Brain pericyte (primary cell): ENCODE data around the gene LRP8.

Source experiments
- DNase-seq: peaks from one replicate; pipeline ENCODE4 v3.0.0-alpha.2; 2012; ENCODE audit warnings: low read depth, low spot score

The LRP8 gene

DNA sequence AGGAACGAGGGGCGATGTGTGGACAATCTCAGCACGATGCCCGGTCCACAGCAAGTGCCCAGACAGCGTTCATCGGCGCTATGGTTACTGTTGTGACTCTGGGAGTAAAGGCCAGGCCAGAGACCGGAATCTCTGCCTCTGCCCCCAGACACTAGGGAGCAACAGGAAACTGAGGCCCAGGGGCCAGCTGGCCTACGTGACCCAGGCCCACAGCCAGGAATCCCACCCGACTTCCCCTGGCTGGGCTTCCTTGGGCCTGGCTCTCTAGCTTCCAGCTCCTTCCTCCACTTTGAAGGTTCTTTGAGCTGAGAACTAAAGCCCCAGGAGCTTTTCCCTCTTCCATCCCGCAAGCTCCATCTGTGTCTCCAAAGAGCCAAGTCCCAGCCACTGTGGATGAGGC is 4.6 kb downstream of the LRP8 start:
- DNase-seq = no peak

DNA sequence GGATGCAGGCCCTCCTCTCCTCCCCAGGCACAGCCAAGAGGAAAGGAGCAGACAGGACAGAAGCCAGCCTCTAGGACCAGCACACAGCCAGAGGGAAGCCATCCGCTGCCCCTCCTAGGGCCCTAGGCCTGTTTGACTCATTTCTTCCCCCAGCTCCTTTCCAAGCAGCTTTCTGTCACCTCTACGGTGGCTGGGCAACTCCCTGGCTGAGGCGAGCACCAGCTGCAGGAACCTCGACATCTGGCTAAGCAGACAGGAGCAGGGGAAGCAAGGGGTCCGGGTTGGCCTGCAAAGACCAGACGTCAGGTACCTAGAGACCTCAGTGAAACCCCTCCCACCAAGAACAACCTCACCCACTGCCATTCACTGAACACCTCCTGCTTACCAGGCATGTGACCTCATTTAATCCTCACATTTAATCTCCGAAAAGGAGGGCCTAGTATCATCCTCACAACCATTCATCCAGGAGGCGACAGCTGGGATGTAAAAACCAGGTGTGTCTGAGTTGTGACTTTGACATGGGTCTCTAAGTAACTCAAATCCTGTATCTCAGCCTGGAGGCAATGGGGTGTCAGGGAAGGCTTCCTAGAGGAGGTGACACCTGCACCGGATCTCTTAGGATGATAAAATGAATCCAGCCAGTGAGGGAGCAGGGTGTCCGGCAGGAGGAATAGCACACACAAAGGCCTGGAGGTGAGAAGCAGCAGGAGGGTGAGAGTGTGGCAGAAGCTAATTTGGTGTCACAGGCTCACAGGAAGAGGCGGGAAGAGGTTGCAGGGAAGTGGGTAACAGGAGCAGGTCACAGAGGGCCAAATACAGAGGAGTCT is 5.9 kb downstream of the LRP8 start:
- no peak for DNase-seq

DNA sequence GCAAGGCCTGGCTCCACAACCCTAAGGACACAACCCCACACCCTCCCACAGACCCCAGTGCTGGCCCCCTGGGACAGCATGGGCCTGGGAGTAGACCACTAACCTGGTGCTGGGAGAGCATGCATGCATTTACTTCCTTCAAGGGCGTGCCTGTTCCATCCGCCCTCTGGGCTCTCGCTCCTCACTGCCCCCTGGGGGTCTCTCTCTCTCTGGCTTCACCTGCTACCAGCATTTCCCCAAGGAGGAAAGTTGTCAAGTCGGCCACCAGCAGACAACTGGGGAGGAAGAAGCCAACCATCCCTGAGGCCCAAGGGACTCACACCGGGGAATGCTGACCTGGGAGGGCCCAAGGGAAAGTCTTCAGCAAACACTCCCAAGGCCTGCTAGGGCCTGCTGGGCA is 6.5 kb downstream of the LRP8 start:
- no peak for DNase-seq

DNA sequence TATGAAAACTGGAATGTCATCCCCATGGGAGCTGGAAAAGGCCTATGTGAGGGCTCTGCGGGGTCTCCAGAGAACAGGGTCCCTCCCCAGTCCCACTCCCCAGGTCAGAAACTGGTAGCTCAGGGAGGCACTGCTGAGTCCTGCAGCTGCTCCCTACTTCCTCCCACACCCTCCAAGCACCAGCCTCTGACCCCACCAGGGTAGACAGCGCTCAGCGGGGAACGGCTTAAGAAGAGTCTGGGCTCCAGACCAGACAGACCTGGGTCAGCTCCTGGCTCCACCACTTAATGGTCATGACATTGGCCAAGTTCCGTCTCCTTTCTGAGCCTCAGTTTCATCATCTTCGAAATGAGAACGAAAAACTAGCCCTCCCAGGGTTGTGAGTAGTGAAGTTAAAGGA is 7.2 kb downstream of the LRP8 start:
- DNase-seq = no peak

DNA sequence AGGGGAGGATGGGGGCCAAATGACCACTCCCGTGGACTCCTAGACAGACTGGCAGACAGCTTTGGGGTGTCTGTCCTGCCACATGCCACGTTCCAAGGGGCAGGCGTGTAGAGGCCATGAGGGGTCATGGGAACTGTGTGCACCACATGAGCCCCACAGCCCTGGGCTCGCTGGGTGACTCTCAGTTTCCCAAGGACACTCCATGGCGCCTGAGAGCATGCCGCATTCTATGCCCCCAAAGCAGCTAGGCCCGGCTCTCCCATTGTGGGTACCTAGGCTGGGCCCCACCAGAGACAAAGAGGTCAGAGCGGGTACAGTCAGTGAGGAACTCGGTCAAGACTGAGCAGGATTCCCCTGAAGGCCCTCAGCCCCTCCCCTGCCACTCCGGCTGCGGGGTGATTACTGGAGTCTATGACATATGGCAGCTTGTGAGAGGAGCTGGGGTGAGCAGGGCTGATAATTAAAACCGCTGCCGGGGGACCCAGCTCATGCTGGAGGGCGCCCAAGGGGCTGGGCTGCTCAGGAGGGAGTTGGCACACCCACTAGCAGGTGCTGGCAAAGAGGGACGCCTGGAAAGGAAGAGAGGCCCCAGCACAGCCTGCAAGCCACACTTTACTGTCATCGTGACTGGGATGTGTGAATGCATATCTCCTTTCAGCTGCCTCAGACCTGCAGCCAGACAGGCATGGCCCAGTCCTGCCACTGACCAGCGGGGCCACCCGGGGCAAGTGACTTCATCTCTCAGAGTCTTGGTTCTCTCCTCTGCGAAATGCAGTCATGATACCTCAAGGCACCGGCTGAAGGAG is 8.4 kb downstream of the LRP8 start:
- DNase-seq = no peak

DNA sequence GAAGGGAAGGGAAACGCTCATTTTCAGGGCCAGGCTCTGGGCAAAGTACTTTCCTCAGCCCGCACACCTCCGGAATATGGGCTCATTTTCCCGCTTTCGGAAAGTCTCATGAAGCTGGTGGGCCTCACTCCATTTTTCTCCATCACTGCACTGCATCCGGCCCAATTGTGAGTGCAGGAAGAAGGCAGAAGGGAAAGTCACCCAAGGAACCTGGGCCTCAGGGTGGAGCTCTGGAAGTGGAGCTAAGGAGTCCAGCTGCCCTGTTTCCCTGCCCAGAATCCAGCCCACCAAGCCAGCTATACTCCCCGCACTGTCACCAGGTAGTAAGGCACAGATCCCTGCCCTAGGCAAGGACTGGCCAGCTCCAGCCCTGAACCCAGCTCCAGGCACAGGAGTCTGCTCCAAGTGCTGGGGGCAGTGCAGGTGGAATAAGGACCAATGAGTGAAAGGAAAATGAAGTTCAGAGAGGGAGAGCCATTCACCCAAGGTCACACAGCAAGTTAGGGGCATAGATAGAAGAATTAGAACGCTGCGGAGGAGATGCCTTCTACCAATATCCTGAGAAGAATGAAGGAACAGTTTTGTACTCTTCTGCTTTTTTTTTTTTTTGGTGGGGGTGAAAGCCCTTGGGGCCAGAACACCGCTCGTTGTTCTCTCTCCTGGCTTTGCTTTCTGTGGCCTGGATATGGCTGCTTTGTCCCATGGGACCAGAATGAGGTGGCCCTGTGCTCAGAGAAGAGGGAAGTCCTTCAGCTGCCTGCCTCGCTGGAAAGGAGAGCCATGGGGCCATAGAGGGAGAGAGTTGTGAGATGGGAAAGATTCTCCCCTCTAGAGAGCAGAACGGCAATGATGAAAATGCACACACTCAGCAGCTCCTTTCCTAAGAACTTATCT is 10.0 kb downstream of the LRP8 start:
- DNase-seq = no peak

DNA sequence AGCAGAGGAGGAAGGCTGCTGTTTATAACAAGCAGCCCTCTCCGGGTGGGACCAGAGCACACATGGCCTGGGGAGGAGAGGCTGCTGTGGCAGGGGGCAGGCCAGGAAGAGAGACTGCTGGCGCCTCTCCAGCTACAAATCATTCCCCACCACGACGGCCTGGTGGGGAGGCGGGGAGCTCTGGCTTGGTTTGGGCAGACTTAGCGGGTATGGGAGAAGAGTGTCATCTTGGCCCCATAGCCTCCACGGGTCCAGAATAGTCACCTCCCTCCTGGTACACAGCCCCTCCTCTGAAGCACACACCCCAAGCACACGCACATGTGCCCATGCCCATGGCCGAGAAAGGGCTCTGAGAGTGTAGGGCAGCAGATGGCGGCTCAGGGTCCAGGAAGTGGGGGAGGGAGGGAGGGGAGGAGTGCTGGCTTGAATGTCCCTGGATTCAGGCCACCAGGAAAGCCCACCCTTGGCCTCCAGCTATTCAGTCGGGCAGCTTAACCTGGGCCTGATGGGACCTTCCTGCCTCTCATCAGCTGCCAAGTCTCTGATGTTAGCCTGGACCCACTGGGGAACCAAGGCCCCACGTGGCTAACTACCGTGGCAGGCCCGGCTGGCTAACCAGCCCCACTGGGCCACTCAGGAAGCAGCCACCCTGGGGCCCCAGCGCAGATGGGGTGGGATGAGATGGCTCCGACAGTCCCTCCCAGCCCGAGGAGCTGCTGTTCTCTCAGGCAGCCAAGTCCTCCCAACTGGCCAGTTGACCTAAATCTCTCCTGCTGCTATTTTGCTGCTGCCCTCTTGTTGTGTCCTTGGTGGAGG is 10.9 kb downstream of the LRP8 start:
- no peak for DNase-seq

DNA sequence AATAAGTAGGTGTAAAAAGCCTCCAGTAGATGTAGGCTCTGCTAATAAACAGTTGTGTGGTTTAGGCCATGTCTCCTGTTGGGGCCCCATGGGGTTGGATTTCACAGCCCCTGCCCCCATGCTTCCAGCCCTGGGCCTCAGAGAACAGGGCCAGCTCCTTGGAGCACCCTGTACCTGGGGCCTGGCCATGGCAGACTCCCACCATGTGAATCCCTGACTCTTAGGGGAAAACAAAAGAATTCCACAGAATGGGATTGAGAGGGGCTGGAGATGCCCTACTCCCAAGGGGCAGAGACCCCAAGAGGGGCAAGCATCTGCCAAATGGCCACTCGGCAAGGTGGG is 11.5 kb downstream of the LRP8 start:
- DNase-seq = no peak

DNA sequence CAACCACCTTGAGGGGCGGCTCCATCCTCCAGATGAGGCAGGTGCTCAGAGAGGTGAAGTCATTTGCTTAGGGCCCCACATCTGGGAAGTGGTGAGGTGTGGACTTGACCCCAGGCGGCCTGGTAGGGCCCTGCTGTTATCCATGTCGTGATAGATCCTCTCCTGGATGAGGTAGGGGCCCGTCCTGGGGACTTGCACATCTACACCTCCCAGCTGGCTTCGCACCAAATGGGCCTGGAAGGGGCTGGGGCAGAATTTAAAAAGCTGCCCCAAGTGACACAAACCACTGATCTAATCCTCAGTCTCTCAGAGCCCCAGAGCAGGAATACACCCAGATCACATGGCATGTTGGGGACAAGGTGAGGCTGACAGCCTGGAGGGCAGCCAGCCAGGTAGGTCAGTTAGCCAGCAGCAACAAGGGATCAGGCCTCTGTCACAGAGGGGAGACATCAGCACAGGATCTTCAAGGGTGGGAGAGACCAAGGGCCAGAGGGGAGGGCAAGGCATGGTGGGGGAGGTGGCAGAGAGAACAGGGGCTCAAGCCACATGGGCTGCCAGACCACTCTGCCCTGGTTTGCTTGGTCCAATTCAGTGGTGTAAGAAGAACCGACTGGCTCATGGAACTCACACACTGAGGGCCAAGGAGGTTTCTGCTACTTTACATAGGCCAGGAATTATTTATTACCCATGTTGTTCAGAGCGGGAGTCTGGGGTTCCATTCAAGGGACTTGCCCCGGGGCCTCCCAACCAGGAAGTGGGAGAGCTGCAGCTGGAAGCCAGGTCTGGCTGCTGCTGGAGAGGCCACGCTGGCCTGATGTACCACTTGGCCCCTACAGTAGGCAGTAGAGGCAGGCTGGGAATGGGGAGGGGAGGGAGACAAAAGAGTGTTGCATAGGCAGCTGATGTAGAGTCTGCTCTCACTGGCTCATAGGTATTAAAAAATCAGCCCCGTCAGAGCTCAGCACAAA is 12.1 kb downstream of the LRP8 start:
- DNase-seq = no peak

DNA sequence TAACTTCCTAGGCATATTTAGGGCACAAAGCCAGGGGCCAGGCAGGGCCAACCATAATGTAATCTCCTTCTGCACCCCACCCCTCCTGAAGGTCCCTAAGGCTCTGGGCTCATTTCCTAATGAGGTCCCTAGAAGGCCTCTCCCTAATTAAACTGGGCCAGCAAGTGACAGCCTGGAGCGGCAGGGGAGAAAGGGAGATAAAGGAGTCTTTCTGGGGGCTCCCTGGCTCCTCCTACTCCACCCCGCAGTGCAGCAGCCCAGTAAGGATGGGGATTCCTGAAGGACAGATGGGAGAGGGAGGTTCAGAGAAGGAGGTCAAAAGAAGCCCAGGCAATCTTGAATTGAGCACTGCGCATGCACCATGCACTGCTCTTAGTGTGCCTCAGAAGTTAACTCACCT is 12.8 kb downstream of the LRP8 start:
- DNase-seq = no peak

DNA sequence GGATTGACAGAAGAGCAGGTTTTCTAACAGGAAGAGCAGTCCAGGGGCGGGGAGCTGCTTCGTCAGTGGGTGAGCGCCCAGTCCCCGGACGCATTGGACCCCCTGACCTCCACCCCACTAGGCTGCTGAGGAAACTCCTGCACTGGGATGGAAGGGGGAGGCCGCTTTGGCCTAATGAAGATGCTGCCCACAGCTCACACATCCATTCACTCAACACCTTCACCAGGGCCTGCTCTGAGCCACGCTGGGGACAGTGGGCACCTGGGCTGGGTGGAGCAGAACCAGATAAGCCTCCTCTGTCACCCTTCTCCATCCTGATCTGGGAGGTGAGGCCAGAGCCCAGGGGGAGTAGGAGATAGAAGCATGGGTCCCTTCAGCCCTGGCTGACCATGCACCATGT is 13.3 kb downstream of the LRP8 start:
- no peak for DNase-seq

DNA sequence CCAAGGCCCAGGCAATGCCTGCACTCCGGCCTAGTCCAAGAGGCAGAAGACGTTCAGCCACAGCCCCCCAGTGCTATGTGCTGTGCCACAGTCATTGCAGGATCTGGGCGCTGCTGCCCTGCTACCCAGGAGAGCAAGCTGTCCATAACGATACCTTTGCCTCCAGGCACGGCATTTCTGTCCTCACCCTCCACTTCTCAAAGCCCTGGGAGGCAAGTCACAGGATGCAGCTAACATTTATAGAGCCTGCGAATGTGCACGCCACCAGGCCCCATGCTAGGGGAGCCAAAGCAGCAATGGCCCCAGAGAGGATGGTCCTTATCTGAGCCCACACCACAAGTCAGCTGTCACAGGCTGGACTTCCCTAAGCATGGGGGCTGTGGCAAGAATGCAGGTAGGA is 13.8 kb downstream of the LRP8 start:
- no peak for DNase-seq

DNA sequence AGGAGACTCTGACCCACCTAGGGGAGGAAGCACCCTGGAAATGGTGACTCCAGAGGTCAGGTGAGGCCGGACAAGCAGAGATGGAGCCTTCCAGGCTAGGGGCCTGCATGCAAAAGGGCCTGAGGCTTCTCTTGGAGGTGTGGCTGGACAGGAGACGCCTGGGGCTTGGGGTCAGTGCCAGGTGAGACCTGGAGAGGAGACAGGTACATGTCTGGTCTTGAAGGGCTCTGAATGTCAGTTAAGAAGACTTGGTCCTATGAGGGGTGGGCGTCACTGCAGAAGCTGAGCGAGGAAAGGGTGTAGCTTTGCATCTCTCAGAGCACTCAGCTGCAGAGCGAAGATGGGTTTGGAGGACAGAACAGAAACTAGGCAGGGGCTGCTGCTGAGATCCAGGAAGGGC is 14.3 kb downstream of the LRP8 start:
- DNase-seq = no peak

DNA sequence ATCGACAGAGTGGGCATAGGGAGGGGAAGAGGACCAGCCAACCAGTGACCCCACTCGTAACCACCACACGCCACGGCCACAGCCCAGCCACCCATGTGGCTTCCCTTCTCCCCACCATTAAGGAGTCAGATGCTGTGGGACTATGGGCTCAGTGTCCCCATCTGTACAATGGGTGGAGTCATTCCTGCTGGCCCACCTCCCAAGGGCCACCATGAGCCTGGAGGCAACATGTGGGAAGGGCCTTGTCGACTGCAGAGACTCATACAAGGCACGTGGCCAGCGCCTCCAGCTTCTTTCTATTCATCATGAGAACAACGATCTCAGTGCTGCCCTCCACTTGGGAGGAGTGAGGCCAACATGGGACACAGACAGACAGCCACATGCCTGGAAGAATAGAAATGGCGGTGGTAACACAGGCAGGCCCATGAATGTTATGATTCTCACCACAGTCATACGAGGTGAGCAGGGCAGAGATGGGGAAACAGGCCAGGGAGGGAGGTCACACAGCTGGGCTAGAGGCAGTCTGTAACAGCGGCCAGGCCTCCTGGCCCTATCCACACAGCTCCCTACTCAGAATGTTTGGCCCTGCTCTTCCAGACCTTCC is 16.1 kb downstream of the LRP8 start:
- DNase-seq = no peak

DNA sequence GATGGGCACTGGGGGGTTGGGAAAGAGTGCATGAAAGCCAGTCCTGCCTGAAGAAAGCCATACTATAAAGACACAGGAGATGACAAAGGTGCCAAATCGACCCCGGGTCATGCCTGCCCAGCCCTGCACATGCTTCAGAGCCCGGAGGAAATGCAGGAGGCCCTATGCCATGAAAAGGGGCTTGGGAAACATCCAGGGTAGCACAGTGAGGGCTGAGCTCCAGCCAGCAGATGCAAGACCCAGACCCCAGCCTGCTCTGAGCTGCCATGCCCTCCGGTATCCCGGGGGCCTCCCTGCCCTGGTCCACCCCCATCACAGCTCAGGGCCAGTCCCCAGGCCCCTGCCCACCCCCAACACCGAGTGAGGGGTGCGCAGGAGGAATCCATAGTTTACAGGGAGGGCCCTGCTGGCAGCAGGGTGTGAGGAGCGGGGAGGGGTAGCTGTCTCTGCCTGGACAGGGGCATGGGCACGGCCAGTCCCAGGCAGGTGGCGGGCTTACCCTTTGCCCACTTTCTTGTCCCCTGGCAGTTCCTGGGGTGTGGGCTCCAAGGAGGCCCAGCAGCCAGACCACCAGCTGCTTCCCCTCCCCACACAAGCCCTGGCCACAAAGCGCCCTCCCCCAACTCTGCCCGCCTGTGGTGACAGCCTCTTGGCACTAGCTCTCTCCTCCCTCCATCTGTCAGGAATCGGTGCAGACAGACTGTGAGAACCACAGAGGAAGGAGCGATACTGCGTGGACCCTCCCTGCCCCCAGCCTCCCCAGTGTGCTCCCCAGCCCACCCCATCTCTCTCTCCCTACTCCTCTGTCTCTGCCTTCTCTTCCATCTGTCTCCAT is 16.8 kb downstream of the LRP8 start:
- DNase-seq = no peak

DNA sequence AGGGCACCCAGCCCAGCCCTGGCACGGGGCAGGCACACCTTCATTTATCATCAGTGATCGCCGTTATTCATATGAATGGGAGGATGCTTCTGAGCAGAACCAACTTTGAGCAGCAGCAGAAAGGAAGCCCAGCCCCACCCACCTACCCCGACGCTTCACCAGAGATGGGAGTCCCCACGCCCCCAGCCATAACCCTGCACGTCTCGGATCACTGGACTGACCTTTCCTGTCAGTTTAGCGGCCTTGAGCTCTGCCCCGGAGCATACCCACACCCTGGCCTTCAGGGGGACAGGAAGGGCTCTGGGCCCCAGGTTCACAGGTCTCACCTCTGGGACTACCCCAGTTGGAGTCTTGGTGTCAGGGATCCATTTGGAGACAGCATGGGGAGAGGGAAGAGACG is 18.1 kb downstream of the LRP8 start:
- no peak for DNase-seq

DNA sequence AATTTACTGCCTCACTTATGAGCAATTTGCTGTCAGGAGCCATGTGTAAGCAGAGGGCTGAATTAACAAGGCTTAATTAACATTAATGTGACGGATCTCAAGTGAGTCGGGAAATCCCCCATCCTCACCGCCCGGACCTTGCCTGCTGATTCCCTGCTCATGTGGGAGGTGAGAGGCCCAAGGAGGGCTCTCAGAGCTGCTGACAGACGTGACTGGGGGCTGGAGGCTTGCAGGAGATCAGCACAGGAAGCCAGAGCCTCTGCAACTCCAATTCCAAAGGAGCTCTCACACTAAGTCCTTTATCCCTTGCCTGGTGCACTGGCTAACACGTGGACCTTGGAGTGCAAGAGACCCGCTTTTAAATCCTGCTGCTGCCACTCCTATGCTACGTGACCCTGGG is 19.4 kb downstream of the LRP8 start:
- no peak for DNase-seq

DNA sequence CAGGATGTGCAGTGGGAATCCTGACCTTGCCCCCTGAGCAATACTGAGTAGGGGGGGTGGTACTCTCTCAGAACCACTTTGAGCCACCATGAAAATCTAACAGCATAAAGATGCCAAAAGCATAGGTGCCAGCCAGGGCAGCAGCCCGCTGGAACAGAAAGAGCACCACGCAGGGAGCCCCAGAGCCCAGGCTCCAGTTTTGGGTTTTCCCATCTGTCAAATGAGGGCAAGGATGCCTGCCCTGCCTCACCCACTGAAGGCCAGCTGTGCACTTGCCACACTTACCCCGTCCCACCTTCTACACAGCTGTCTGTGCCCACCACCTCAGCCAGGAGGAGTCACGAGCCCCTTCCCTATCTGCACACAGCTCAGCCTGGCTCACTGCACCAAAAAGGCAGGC is 20.8 kb downstream of the LRP8 start:
- DNase-seq = no peak

DNA sequence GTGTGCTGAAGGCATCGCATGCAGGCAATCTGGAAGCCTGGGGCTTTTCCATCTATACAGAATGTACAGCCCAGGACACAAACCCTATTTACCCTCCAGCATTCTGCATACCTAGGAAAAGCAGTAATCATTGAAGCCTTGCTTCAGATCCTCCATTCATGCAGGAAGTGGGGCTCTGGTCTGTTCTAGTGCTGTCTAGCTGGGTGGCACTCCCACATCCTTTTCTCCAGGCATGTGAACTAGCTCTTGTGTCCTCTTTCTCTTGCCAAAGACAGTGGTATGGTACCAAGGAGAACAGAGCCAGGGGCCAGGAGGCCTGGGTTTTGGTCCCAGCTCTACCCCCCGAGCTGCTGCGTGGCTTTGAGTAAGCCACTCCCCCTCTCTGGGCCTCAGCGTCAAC is 21.7 kb downstream of the LRP8 start:
- no peak for DNase-seq
